Left cardiac atrium (tissue), 4 donors: ENCODE measurements around the gene LMOD2. TPM values are rescaled to one million over a fixed set of nuclear protein-coding genes. Genes with fewer than 3 reads are reported as not detected.
"Not testable (repeated sequence)": the region's sequence is repeated elsewhere in the genome, so short reads cannot be mapped to it uniquely, and the experiment has no call there.

Experiments used
- ATAC-seq, 2 donors: fragments of 200-7000 bp; cut with Tn5 transposase; one replicate each; pipeline ENCODE4 v1.9.1; 2020; ENCODE audit warnings: mild to moderate bottlenecking in 2 of 2, moderate library complexity in 2 of 2
- DNase-seq: peaks from one replicate; pipeline ENCODE4 v3.0.0-alpha.2; 2020
- intact Hi-C, 2 donors: fragments of 100-400 bp; cut with DNase I; formaldehyde crosslinking; loops; one replicate each; pipeline versions ENCODE4 v1.14.1 to v1.15.1; 2022 to 2023
- long read RNA-seq: library from polyadenylated mRNA; unstranded; transcript quantifications from one replicate; pipeline ENCODE4 v2.0.0, GENCODE V29; 2021
- total RNA-seq, 2 donors: library from RNA; stranded (reverse); fragmentation: NEBNext Ultra II Directional; extraction: Animal tissue kit (Norgen Biotek cat#: 25700); gene quantifications; one replicate each; pipeline ENCODE4 v1.2.1, GENCODE V29; 2021
- donor health status: DM: no; HTN: yes; CAD: no.
- donor health status: DM: no; HTN: yes; CAD: no; lungs with severe emphysema.
- donor health status: DM: yes; HTN: yes; CAD: no.
- donor health status: Dilated cardiomyopathy.

LMOD2 gene, protein sequence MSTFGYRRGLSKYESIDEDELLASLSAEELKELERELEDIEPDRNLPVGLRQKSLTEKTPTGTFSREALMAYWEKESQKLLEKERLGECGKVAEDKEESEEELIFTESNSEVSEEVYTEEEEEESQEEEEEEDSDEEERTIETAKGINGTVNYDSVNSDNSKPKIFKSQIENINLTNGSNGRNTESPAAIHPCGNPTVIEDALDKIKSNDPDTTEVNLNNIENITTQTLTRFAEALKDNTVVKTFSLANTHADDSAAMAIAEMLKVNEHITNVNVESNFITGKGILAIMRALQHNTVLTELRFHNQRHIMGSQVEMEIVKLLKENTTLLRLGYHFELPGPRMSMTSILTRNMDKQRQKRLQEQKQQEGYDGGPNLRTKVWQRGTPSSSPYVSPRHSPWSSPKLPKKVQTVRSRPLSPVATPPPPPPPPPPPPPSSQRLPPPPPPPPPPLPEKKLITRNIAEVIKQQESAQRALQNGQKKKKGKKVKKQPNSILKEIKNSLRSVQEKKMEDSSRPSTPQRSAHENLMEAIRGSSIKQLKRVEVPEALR
- total RNA-seq, result 100 to 1,000 TPM; 220 to 376 TPM
- long read RNA-seq, transcript LMOD2-202 (3 exons, 2,346 nt), result major isoform, 9 of 23 reads
- long read RNA-seq, partial matches to known transcripts, result 10 of 23 reads
- long read RNA-seq, other reads (novel, unspliced or antisense), result 4 of 23 reads

DNA sequence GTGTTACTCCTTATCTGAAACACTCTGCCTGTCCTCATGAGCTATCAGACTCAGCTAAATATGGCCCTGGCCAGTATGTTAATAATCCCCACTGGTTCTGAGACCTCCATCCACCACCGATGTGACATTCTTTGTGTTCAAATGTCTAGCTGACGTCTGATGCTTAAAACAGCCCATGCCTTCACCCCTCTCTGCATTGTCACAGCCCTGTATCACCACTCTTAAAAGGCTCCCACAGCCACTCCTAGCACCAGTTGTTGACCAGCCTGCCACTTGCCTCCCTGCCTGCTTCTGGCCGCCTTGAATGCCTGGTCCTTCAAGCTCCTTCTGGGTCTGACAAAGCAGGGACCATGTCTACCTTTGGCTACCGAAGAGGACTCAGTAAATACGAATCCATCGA, at the start of gene LMOD2:
LMOD2 (plus strand) TSS at position 253 of the 400 bp plus-strand sequence; CDS start at position 351, 98 bp downstream.
- peak; percentile 84 to 89 for ATAC-seq
- intact Hi-C loops, result no loop called here
- DNase-seq, result peak; percentile 55

DNA sequence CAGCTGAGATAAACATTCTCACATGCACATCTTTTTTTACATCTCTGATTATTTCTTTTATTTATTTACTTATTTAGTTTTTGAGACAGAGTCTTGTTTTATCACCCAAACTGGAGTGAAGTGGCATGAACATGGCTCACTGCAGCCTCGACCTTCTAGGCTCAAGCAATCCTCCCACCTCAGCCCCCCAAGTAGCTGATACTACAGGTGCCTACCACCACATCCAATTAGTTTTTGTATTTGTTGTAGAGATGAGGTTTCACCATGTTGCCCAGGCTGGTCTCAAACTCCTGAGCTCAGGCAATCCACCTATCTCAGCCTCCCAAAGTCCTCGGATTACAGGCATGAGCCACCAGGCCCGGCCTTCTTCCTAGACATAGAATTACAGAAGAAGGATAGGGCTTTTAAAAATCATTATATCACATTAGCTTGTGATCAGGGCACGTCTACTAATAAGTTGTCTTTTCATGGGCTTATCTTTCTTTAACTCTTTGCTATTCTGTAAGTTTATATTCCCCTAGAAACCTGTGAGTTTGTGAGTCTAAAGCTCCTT, 48.2 kb upstream of the LMOD2 start:
- DNase-seq (no peak), ATAC-seq (no peak)
- intact Hi-C loops, result no loop called here

DNA sequence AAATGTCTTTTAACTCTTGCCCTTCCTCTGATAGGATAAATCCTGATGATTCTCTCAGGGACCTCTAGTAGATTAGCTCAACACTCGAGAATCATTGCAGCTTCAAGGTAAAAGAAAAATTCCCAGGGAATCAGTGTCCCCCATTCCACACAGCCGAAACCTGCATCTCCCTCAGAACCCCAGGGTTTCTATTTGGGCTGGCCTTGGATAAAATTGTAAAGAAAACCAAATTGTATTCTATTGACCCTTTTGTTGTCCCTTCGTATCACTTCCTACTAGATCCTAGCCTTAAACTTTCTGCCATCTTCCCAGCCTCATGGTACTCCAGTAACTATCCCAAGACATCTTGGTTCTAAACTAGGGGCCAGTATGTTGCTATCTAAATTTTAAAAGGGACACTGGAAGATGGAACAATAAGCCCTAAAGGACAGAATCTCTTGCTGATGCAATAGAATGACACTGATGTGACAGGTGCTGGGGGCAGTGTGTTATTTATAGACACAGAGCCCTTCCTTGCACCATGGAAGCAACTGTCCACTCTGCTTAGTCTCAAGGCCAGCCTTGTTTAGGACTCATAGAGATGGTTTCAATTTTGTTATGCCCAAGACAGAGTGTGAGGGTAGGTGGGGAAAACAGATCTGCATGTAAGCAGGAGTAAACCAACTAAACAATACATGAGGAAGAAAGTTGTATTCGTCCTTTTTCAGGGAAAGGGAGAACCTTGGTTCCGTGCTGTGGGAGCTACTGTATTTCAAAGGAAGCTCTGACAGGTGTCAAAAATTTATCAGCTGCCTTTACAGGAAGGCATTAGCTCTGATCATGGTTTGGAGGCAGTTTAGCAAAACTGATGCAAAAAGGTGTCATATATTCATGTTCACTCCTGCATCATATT, 46.4 kb upstream of the LMOD2 start:
- intact Hi-C loops, result no loop called here
- ATAC-seq (peak; percentile 74 to 78), DNase-seq (no peak)

DNA sequence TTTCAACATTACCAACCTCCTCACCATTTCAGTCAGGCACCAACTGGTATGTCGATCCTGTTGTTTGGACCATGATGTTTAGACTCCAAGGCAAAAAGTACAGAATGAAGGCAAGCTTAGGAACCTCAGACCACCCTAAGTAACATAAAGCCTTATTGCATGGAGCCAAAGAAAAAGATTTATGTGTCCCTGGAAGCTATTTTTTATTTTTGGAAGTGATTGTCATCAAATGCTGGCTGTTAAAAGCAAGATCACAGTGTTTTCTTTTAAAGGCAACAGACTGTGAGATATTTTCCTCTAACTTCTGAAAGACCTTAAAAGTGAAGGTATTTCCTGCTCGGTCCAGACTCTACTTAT, 45.8 kb upstream of the LMOD2 start:
- intact Hi-C loops, result no loop called here
- DNase-seq (no peak), ATAC-seq (no peak)

DNA sequence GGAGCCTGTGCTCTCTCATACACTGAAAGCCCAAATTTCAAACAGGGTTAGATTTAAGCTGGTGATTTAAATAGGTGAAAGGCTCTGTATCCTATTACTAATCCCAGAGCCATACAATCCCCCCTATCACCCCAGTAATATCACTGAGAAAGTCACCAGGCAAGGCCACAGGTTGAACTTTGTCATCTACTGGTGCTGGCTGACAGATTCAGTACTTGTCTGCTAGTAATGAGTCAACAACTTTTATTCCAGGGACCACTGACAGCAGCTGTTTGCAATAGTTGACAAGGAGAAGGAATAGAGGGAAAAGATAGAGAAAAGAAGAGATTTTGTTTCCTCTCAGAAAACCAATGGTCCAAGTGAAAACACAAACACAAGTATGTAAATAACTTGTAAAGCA, 43.6 kb upstream of the LMOD2 start:
- peak in 1 of 2 donors; percentile 53 for ATAC-seq
- intact Hi-C loops, result no loop called here
- no peak for DNase-seq

DNA sequence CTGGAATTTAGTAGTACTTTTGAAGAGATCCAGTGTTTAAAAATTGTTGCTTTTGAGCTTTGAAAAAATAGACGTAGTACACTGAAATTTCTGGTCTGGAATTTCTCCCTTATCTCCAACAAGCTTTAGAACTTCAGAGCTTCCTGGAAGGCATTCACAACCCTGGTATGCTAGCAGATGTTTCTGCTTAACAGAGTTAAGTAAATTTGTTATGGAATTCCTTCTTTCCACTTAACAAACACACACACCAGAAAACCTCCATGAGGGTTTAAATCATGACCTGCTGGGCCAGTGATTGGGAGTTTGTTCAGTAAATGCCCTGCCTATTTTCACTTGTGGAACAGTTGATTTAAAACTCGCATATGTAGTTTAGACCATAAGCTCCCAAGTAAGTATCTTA, 40.3 kb upstream of the LMOD2 start:
- DNase-seq, result no peak
- intact Hi-C loops, result no loop called here
- peak in 1 of 2 donors; percentile 50 for ATAC-seq

DNA sequence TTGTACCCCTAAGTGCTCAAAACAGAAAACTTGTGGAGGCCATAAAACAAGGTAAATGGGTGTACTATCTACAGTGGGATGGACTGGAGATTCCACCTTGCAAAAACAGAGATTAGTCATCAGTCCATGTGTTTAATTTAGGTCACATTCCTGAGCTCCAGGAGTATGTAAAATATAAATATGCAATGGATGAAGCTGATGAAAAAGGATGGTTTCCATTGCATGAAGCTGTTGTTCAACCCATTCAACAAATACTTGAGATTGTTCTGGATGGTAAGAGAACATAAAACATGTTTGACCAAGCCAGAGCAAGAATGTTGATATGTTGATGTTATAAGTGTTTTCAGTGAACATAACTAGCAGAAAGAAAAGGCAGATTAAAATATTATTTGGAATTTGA, 39.4 kb upstream of the LMOD2 start:
- ATAC-seq (no peak), DNase-seq (no peak)
- intact Hi-C loops, result no loop called here

DNA sequence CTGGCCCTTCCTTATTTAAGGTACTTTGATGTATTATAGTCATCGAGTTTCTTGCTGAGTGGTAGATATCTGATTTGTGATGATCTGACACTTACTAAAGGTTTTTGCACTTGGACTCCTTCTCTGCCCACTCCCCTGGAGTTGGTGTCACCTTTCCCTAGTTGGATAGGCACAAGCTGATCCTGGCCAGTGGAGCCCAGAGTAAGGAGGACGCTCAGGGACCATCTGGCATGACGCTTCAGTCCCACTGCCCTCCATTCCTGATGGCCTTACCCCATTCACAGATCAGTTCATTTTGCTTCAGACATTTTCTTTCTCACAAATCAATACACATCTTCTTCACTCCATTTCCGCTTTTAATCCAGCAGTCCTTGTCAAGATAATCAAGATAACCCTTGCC, 34.0 kb upstream of the LMOD2 start:
- DNase-seq, result no peak
- intact Hi-C loops, result no loop called here
- peak; percentile 31 to 46 for ATAC-seq

DNA sequence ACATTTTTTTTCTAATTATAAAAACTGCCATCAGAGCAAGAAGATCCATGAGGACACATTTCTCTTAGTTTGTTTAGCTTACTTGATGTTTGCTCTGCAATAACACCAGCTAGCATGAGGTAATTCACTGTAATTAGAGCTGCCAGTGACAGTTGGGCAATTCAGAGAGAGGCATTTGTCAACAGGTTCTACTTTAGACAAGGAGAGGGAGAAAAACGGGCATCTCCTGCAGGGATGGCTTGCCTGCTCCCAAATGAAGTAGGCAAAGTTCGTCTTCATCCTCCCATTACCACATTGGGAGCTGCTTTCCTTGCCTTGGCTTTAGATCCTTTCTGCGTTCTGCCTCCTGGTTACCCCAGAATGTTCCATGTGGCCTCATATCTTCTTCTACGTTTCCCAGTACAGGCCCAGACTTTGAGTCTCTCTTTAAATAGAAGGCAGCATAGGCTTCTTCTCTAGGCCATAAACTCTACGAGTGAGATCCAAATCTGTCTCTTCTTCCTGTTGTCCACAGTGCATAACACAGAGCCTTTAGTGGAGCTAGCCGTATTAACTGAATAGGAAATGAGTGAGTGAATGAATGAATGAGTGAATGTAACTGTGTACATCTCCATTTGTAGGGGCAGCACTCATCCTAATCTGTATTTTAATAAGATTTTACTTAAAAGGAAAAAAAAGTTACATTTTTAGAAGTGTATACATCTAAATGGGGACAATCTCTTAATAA, 32.8 kb upstream of the LMOD2 start:
- DNase-seq (no peak), ATAC-seq (peak; percentile 84 to 93)
- intact Hi-C loops, result no loop called here

DNA sequence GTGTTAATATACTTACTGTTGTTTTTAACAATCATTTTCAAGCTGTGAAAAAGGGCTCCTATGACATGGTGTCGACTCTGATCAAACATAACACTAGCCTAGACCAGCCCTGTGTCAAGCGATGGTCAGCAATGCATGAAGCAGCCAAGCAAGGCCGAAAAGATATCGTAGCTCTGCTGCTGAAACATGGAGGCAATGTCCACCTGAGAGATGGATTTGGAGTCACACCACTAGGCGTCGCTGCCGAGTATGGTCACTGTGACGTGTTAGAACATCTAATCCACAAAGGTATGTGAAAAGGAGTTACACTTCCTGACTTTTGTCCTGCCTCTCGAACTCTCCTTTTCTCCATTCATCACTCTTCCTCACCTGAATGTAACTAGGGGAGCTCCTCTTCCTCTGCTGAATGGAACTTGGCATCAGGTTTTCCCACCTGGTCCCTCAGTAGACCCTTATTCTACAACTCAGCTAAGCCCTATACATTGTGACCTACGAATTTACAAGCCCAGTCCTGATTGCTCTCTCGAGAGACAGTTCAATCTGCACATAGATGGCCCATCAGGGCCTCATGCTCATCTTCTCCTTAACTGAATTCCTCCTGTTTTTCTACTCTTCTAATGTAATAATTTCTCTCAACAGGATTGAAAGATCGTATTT, 31.0 kb upstream of the LMOD2 start:
- ATAC-seq, result no peak
- intact Hi-C loops, result no loop called here

DNA sequence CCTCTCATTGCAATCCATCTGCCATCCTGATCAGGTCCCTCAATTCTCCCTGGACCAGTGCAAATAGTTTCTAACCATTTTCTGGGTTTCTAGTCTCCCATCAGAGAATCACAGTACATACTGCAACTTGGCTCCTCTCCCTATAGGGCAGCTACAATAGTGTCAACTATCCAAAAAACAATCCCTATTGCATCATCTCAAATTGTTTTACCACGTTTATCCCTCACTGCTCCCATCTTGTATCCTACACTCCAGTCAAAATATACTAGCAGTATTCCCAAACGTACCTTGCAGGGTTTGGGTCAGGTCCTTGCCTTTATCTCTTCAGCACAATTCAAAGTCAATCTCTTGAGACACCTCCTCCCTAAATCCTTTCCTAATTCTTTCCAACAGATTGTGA, 30.4 kb upstream of the LMOD2 start:
- intact Hi-C loops, result no loop called here
- DNase-seq, result no peak
- no peak for ATAC-seq

More for the DNA sequence above, 31.0 kb upstream of the LMOD2 start:
- DNase-seq, result peak; percentile 46

DNA sequence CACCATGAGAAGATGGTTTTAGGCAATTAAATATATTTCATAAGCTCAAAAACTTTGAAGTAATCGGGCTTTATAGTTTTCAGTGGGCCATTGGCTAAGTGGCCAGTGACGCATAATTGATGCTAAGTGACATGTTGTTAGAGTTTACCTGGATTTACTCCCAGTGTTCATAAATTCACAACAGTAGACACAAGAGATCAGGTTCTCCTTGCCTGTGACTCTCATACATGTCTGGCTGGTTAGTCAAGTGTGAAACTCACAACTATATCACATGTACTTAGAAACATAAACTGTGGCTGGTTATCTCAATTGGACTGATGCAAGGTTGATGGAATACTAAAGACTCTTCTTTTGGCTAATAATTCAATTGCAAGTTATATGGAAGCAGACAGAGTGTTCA, 27.8 kb upstream of the LMOD2 start:
- intact Hi-C loops, result no loop called here
- ATAC-seq (no peak), DNase-seq (no peak)

DNA sequence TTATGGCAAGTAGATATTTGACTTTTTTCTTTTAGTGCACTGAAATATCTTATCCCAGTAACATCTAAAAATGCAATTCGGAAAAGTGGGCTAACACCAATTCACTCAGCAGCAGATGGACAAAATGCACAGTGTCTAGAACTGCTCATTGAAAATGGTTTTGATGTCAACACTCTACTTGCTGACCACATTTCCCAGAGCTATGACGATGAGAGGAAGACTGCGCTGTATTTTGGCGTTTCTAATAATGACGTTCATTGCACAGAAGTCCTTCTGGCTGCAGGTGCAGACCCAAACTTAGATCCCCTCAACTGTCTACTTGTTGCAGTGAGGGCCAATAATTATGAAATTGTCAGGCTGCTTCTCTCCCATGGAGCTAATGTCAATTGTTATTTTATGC, 26.8 kb upstream of the LMOD2 start:
- no peak for DNase-seq
- intact Hi-C loops, result no loop called here
- no peak for ATAC-seq

DNA sequence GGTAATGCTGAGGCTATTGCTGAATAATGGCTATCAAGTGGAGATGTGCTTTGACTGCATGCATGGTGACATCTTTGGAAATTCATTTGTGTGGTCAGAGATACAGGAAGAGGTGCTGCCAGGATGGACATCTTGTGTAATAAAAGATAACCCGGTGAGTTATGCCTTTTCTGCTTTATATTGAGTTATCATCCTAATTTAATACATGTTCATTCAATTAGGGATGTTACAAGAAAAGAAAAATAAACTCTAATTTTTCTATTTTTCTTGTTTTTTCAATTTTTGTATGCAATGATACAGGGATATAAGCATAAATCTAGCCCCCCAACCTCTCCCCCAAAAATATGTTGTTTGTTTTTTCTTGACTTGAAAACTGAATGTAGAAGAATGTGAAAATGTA, 26.4 kb upstream of the LMOD2 start:
- no peak for DNase-seq
- intact Hi-C loops, result no loop called here
- no peak for ATAC-seq

DNA sequence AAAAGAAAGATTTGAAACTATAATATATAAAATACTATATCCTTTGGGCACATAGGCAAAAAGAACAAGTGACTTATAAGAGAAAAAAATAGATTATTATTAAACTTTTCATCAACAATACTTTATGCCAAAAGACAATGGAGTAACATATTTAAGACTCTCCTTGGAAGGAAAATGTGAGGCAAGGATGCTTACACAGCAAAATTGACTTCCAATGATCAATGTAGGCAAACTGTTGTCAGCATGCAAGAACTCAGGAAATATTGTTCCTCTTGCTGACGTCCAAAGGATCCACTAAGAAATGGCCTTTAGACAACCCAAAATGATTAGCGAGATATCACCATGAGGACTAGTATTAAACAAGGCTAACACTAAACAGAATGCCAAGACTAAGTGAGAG, 22.9 kb upstream of the LMOD2 start:
- intact Hi-C loops, result loop anchor here in 1 of 2 donors (10.0 kb wide), 1 partner anchor 232 kb away; no protein-coding TSS in a partner anchor

DNA sequence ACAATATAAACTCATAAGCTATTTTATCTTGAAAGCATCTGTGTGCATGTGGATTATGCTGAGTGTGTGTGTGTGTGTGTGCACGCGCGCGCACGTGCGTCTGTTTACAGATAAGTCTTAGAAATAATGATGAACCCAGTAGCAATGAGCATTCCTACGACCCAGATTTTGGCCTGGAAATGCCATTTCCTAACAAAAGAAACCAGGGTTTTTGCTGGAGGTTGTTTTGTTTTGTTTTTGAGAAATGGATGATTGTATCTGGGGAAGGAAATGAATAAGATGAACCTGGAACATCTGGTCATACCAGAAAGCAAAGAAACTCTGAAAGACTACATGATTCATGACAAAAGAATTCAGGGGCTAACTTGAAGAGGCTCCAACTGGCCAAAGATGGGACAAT, 22.1 kb upstream of the LMOD2 start:
- no peak for ATAC-seq
- no peak for DNase-seq
- intact Hi-C loops, result loop anchor here in 1 of 2 donors (10.0 kb wide), 1 partner anchor 231 kb away; no protein-coding TSS in a partner anchor

More for the DNA sequence above, 22.9 kb upstream of the LMOD2 start:
- ATAC-seq (no peak), DNase-seq (no peak)

DNA sequence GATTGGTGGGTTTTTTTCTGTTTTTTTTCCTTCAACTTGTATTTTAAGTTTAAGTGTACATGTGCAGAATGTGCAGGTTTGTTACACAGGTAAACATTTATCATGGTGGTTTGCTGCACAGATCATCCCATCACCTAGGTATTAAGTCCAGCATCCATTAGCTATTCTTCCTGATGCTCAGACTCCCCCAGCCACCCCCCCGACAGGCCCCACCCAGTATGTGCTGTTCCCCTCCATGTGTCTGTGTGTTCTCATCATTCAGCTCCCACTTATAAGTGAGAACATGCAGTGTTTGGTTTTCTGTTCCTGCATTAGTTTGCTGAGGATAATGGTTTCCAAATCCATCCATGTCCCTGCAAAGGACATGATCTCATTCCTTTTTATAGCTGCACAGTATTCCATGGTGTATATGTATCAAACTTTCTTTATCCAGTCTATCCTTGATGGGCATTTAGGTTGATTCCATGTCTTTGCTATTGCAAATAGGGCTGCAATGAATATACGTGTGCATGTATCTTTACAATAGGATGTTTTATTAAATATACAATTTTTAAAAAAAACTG, 21.6 kb upstream of the LMOD2 start:
- peak in 1 of 2 donors; percentile 23 for ATAC-seq
- intact Hi-C loops, result loop anchor here (2.0 to 10.0 kb wide), 2 partner anchors 231 kb away; no protein-coding TSS in a partner anchor
- DNase-seq, result not testable (repeated sequence)
